ENCODE data around the gene SMARCA1.

DNA sequence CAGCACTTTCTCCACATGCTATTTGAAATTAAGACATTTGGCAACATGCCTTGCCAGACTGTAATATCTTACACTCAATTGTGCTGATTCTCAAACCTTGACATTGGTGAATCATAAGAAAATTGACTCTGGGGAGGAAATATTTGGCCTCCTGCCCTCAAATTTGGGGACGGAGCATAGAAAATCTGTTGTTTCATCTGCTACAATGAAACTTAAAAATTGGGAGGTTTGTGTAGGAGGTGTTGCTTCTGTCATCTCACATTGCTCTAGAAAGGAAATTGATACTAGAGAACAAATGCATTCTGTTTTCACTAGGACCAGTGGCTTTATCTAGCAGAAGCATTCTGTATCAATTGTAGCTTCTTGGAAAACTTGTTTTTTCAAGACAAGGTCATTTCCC, 22.1 kb upstream of the SMARCA1 start:
- no peak for TF ChIP-seq POLR2AphosphoS5 (IDR thresholded peaks at IDR 0.05)
- TF ChIP-seq, protein P1, sequence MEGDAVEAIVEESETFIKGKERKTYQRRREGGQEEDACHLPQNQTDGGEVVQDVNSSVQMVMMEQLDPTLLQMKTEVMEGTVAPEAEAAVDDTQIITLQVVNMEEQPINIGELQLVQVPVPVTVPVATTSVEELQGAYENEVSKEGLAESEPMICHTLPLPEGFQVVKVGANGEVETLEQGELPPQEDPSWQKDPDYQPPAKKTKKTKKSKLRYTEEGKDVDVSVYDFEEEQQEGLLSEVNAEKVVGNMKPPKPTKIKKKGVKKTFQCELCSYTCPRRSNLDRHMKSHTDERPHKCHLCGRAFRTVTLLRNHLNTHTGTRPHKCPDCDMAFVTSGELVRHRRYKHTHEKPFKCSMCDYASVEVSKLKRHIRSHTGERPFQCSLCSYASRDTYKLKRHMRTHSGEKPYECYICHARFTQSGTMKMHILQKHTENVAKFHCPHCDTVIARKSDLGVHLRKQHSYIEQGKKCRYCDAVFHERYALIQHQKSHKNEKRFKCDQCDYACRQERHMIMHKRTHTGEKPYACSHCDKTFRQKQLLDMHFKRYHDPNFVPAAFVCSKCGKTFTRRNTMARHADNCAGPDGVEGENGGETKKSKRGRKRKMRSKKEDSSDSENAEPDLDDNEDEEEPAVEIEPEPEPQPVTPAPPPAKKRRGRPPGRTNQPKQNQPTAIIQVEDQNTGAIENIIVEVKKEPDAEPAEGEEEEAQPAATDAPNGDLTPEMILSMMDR (IDR thresholded peaks at IDR 0.05): no peak

All from suprapubic skin (tissue), 3 donors.